ENCODE data around the gene DEF6.

The DEF6 gene

GRCh38 chr6:35357677-35358076, 60.1 kb downstream of the DEF6 start:
- DNase-seq: no peak
- Mint-ChIP-seq H3K27ac (no peak overlapping the region), H3K27me3 (no peaks in the 10 kb centered on the region), H3K4me1 (peaks cover 37 to 59% of the 10 kb centered on the region in 2 donors), H3K36me3 (peaks cover 29 to 61% of the 10 kb centered on the region in 2 donors), H3K4me3 (no peak overlapping the region), H3K9me3 (no peaks in the 10 kb centered on the region)
- no peak for ATAC-seq (replicated peaks)

- peaks cover 25 to 59% of the 10 kb centered on the region in 2 donors for H3K36me3 Mint-ChIP-seq
- DNase-seq (no peak), ATAC-seq (replicated peaks) (no peak)
- H3K9me3 Mint-ChIP-seq: no peaks in the 10 kb centered on the region
- H3K27ac Mint-ChIP-seq: no peak overlapping the region
- H3K27me3 Mint-ChIP-seq: no peaks in the 10 kb centered on the region
- no peak overlapping the region for H3K4me3 Mint-ChIP-seq
- peaks cover 40 to 63% of the 10 kb centered on the region in 2 donors for H3K4me1 Mint-ChIP-seq
These were observed 60.5 kb downstream of the DEF6 start for GRCh38 chr6:35358086-35358485.

GRCh38 chr6:35359346-35359743, 61.7 kb downstream of the DEF6 start:
- Mint-ChIP-seq H3K4me3 (no peak overlapping the region), H3K36me3 (peaks cover 25 to 59% of the 10 kb centered on the region in 2 donors), H3K4me1 (peaks cover 43 to 68% of the 10 kb centered on the region in 2 donors), H3K9me3 (no peaks in the 10 kb centered on the region), H3K27ac (no peak overlapping the region), H3K27me3 (no peaks in the 10 kb centered on the region)
- DNase-seq (no peak), ATAC-seq (replicated peaks) (no peak)

DNA sequence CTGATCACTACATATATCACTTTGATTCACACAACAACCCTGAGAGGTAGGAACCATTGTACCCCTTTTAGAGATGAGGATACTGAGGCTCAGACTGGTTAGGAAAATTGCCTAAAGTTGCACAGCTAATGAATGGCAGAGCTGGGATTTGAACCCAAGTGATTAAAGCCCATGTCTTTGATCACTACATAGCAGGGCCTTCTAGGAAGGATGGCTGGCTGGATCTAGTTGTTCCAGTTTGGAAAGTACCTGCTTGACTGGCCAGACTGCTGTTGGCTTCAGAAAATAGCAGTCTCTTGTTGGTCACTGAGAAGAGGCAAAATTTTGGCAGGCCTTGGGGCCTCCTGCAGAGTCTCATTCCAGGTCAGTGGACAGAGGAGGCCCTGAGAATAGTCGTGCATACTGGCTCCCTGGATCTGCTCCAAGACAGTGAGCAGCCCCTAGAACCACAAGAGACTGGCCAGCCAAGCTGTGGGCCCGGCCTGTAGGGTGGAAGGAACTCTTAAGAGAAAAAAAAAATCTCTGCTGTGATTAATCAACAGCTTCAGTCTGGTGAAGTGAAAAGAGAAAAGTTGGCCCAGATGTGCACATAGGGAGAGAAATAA, 62.2 kb downstream of the DEF6 start:
- Mint-ChIP-seq H3K36me3 (peaks cover 25 to 54% of the 10 kb centered on the region in 2 donors), H3K27ac (no peak overlapping the region), H3K9me3 (no peaks in the 10 kb centered on the region), H3K27me3 (no peaks in the 10 kb centered on the region), H3K4me1 (peaks cover 43 to 67% of the 10 kb centered on the region in 2 donors), H3K4me3 (no peak overlapping the region)
- DNase-seq (no peak), ATAC-seq (replicated peaks) (no peak)

- Mint-ChIP-seq H3K36me3 (peaks cover 26 to 49% of the 10 kb centered on the region in 2 donors), H3K27ac (no peak overlapping the region), H3K4me1 (peaks cover 43 to 68% of the 10 kb centered on the region in 2 donors), H3K27me3 (no peaks in the 10 kb centered on the region), H3K9me3 (no peaks in the 10 kb centered on the region), H3K4me3 (no peak overlapping the region)
- ATAC-seq (replicated peaks) (no peak), DNase-seq (no peak)
These were observed 62.9 kb downstream of the DEF6 start for GRCh38 chr6:35360349-35361138.

DNA sequence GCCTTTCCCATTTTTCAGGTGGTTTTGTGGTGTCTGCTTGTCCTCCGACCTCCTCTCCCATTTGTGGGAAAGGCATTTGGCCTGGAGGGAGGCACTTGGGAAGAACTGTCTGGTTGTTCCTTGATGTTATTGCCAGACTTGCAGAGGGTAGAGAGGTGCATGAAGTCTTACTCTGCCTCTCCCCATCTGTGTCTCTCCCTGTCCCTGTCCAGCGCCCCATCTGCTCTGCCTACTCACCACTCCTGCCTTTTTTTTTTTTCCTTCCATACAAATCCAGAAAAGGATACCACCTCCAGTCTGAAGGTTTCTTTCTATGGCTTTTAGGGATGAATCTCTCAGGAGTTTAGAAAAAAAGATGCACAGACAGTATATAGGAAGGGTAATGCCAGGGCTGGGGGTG, 64.6 kb downstream of the DEF6 start:
- ATAC-seq (replicated peaks): no peak
- H3K36me3 Mint-ChIP-seq: peaks cover 28 to 49% of the 10 kb centered on the region in 2 donors
- H3K27ac Mint-ChIP-seq: no peak overlapping the region
- DNase-seq: no peak
- no peaks in the 10 kb centered on the region for H3K27me3 Mint-ChIP-seq
- H3K4me3 Mint-ChIP-seq: no peak overlapping the region
- no peaks in the 10 kb centered on the region for H3K9me3 Mint-ChIP-seq
- H3K4me1 Mint-ChIP-seq: peaks cover 48 to 73% of the 10 kb centered on the region in 2 donors

GRCh38 chr6:35363293-35363750, 65.7 kb downstream of the DEF6 start:
- no peak overlapping the region for H3K27ac Mint-ChIP-seq
- peaks cover 24 to 43% of the 10 kb centered on the region in 2 donors for H3K36me3 Mint-ChIP-seq
- no peak for DNase-seq
- H3K27me3 Mint-ChIP-seq: no peaks in the 10 kb centered on the region
- no peak overlapping the region for H3K4me3 Mint-ChIP-seq
- no peaks in the 10 kb centered on the region for H3K9me3 Mint-ChIP-seq
- peaks cover 51 to 77% of the 10 kb centered on the region in 2 donors for H3K4me1 Mint-ChIP-seq
- no peak for ATAC-seq (replicated peaks)

DNA sequence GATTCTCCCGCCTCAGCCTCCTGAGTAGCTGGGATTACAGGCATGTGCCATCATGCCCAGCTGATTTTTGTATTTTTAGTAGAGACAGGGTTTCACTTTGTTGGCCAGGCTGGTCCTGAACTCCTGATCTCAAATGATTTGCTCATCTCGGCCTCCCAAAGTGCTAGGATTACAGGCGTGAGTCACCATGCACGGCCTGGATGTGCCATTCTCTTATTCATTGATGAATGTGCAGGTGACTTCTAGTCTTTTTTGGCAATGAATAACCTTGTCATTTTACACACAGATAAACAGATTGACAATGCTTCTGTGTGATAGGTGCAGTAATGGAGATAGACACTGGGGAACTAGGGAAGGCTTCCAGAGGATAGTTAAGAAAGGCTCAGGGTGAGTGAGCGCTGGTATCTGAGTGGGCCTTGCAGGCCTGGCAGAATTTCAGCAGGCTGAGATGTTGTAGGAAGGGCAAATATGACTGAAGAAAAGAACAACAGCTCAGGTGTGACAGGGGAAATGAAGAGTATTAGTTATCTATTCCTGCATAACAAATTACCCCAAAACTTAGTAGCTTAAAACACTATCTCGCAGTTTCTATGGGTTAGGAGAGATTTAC, 68.1 kb downstream of the DEF6 start:
- Mint-ChIP-seq H3K36me3 (peaks cover 16 to 26% of the 10 kb centered on the region in 2 donors), H3K27me3 (no peaks in the 10 kb centered on the region), H3K4me1 (peaks cover 52 to 81% of the 10 kb centered on the region in 2 donors), H3K27ac (no peak overlapping the region), H3K9me3 (no peaks in the 10 kb centered on the region), H3K4me3 (no peak overlapping the region)
- no peak for DNase-seq
- no peak for ATAC-seq (replicated peaks)

DNA sequence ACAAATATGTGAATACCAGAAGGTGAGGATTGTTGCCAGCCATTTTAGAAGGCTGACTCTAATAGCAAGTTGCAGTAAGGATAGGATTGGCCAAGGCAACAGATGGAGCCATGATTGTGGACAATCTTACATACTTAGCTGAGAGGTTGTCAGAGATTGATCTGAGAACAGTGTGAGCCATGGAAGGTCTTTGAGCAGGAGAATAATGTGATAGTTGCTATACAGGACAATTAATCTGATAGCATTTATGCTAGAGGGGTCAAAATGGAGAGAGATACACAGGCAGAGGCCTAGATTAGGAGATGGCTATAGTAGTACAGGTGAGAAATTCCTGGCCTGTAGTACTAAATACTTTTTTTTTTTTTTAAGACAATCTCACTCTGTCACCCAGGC, 68.6 kb downstream of the DEF6 start:
- peaks cover 16 to 23% of the 10 kb centered on the region in 2 donors for H3K36me3 Mint-ChIP-seq
- H3K27ac Mint-ChIP-seq: no peak overlapping the region
- ATAC-seq (replicated peaks) (no peak), DNase-seq (no peak)
- H3K27me3 Mint-ChIP-seq: no peaks in the 10 kb centered on the region
- no peaks in the 10 kb centered on the region for H3K9me3 Mint-ChIP-seq
- H3K4me3 Mint-ChIP-seq: no peak overlapping the region
- H3K4me1 Mint-ChIP-seq: peaks cover 52 to 81% of the 10 kb centered on the region in 2 donors

DNA sequence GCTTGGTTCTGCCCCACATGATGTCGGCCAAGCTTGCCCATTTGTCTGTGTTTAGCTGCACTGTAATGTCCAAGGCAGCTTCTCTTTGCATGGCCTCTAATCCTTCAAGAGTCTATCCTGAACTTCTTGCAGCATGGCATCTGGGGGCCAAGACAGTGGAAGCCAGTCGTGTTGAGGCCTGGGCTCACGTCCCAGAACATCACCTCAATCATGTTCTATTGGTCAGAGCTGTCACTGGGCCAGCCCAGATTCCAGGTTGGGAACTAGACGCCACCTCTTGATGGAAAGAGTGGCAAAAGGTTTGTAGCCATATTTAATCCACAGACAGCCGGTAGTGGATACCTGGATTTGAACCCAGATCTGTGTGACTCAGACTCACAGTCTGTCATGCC, 70.0 kb downstream of the DEF6 start:
- no peak for DNase-seq
- Mint-ChIP-seq H3K4me3 (no peak overlapping the region), H3K4me1 (peaks cover 53 to 76% of the 10 kb centered on the region in 2 donors), H3K27ac (no peak overlapping the region), H3K27me3 (no peaks in the 10 kb centered on the region), H3K9me3 (no peaks in the 10 kb centered on the region), H3K36me3 (peaks cover 12 to 20% of the 10 kb centered on the region in 2 donors)
- ATAC-seq (replicated peaks): no peak

GRCh38 chr6:35368038-35368887, 70.6 kb downstream of the DEF6 start:
- peak overlapping the region; percentile 80 for H3K27ac Mint-ChIP-seq
- peak; percentile 44 to 53 for ATAC-seq (replicated peaks)
- H3K4me3 Mint-ChIP-seq: no peak overlapping the region
- peaks cover 50 to 70% of the 10 kb centered on the region in 2 donors for H3K4me1 Mint-ChIP-seq
- H3K27me3 Mint-ChIP-seq: no peaks in the 10 kb centered on the region
- H3K9me3 Mint-ChIP-seq: no peaks in the 10 kb centered on the region
- peak; percentile 16 for DNase-seq
- H3K36me3 Mint-ChIP-seq: peaks cover 12 to 17% of the 10 kb centered on the region in 2 donors

DNA sequence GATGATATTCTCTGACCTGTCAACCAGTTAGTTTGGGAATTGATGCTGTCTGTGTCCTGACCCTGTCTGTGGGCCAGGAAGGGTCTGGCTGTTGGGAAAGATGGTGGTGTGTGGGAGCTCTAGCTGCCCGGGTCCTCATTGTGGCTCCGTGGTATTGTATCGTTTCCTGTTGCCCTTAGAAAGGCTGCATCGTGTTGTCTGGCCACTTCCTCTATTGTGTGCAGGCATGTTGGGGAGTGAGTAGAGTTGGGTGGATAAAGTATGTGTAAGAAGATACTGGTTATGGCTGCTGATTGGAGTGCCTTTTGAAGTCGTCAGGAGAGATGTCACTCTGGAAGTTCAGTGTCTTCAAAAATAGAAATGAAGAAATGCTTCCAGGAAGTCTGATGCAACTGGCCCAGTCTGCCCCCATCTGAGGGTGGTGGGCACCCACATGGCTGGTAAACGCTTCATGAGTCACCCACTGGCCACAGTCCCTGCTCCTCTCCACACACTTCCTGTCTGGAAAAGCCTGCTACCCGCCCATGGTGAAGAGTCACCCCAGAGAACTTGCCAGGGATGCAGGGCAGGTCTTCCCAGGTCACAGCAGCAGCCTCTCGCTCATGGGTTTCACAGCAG, 72.6 kb downstream of the DEF6 start:
- H3K27me3 Mint-ChIP-seq: no peaks in the 10 kb centered on the region
- H3K27ac Mint-ChIP-seq: peak overlapping the region; percentile 91
- H3K9me3 Mint-ChIP-seq: no peaks in the 10 kb centered on the region
- ATAC-seq (replicated peaks) (peak; percentile 84 to 91), DNase-seq (peak; percentile 39)
- H3K36me3 Mint-ChIP-seq: peaks cover 15 to 17% of the 10 kb centered on the region in 2 donors
- peaks cover 50 to 77% of the 10 kb centered on the region in 2 donors for H3K4me1 Mint-ChIP-seq
- peak overlapping the region; percentile 65 to 66 for H3K4me3 Mint-ChIP-seq

GRCh38 chr6:35370785-35371493, 73.3 kb downstream of the DEF6 start:
- ATAC-seq (replicated peaks) (peak; percentile 57), DNase-seq (peak; percentile 20)
- H3K4me1 Mint-ChIP-seq: peaks cover 46 to 75% of the 10 kb centered on the region in 2 donors
- peaks cover 13 to 14% of the 10 kb centered on the region in 2 donors for H3K36me3 Mint-ChIP-seq
- H3K27ac Mint-ChIP-seq: peak overlapping the region; percentile 91
- no peaks in the 10 kb centered on the region for H3K27me3 Mint-ChIP-seq
- H3K9me3 Mint-ChIP-seq: no peaks in the 10 kb centered on the region
- peak overlapping the region; percentile 54 to 66 for H3K4me3 Mint-ChIP-seq

Data from stimulated activated naive B cell treated with anti-CD40 and anti-IgM and Interleukin-4, amounts not matched to agents 10 μg/mL and 1 μg/mL and 100 μg/mL, for 72 hours (primary cell).